Thyroid gland (tissue), 4 donors: ENCODE data around the gene PCCA.

Source experiments
- CTCF ChIP-seq, 6 experiments: fragments of 200-600 bp in 3 of 6; fragments of 450-650 bp in 3 of 6; sonication (generic) in 3 of 6; IDR thresholded peaks; one replicate each; pipeline ENCODE4 v1.5.1; 2016 to 2019; ENCODE audit warnings: antibody characterized with exemption in 6 of 6, mild to moderate bottlenecking in 2 of 6, inconsistent platforms in 1 of 6, moderate library complexity in 1 of 6
- POLR2A ChIP-seq, 2 donors: fragments of 450-650 bp; IDR thresholded peaks; one replicate each; pipeline ENCODE4 v1.6.1; 2017; ENCODE audit warnings: antibody characterized with exemption in 2 of 2, mild to moderate bottlenecking in 2 of 2, moderate library complexity in 1 of 2

- TF ChIP-seq CTCF (IDR thresholded peaks at IDR 0.05) (no peak), POLR2A (IDR thresholded peaks at IDR 0.05) (no peak)
Observed at GRCh38 chr13:100552755-100553154, 463.9 kb downstream of the PCCA start.
